GM23338 (cell line): ENCODE data around the gene MECP2. TPM values are rescaled to one million over a fixed set of nuclear protein-coding genes. Genes with fewer than 3 reads are reported as not detected.

ENCODE experiments used
- ATAC-seq: fragments of 200-7000 bp; cut with Tn5 transposase; 3 replicates; pipeline ENCODE4 v1.9.1; 2020
- DNase-seq: peaks from one replicate; pipeline ENCODE4 v3.0.0-alpha.2; 2015; ENCODE audit warnings: low spot score
- H2AFZ ChIP-seq: fragments of 200-600 bp; sonication (generic); 2 replicates; pipeline ENCODE4 v1.8.0; 2016; ENCODE audit warnings: antibody characterized with exemption, mild to moderate bottlenecking, moderate library complexity
- H3F3A ChIP-seq: fragments of 200-600 bp; sonication (generic); replicated peaks from 2 replicates; pipeline ENCODE4 v1.8.0; 2017; ENCODE audit warnings: antibody characterized with exemption, mixed run types, low read depth
- H3K27ac ChIP-seq: fragments of 200-600 bp; sonication (generic); 2 replicates; pipeline ENCODE4 v1.6.1; 2016; ENCODE audit warnings: low read depth
- H3K27me3 ChIP-seq: fragments of 200-600 bp; sonication (generic); 2 replicates; pipeline ENCODE4 v1.8.0; 2016; ENCODE audit warnings: mild to moderate bottlenecking, mixed run types, moderate library complexity; ENCODE audit not compliant: insufficient read depth
- H3K36me3 ChIP-seq: fragments of 200-600 bp; sonication (generic); 2 replicates; pipeline ENCODE4 v1.8.0; 2016; ENCODE audit warnings: mild to moderate bottlenecking; ENCODE audit not compliant: insufficient read depth
- H3K4me1 ChIP-seq: fragments of 200-600 bp; sonication (generic); 2 replicates; pipeline ENCODE4 v1.8.0; 2016; ENCODE audit warnings: mild to moderate bottlenecking, moderate library complexity; ENCODE audit not compliant: insufficient read depth
- H3K4me2 ChIP-seq: fragments of 200-600 bp; sonication (generic); 2 replicates; pipeline ENCODE4 v1.7.1; 2017; ENCODE audit warnings: mixed run types
- H3K4me3 ChIP-seq: fragments of 200-600 bp; sonication (generic); 2 replicates; pipeline ENCODE4 v1.6.1; 2016; ENCODE audit warnings: mixed run types
- H3K79me2 ChIP-seq: fragments of 200-600 bp; sonication (generic); replicated peaks from 2 replicates; pipeline ENCODE4 v1.8.0; 2017; ENCODE audit warnings: mild to moderate bottlenecking; ENCODE audit not compliant: insufficient read depth
- H3K9me2 ChIP-seq: fragments of 200-600 bp; sonication (generic); 2 replicates; pipeline ENCODE4 v1.8.0; 2017; ENCODE audit not compliant: insufficient read depth
- H4K20me1 ChIP-seq: fragments of 200-600 bp; sonication (generic); replicated peaks from 2 replicates; pipeline ENCODE4 v1.8.0; 2017; ENCODE audit warnings: mild to moderate bottlenecking; ENCODE audit not compliant: insufficient read depth
- H3K27ac Mint-ChIP-seq: 2 replicates; pipeline ENCODE4 v1.8.0; 2020; ENCODE audit warnings: inconsistent platforms, mild to moderate bottlenecking, moderate library complexity, mixed read lengths
- H3K27me3 Mint-ChIP-seq: 3 replicates; pipeline ENCODE4 v1.8.0; 2022; ENCODE audit warnings: low read depth, mild to moderate bottlenecking, moderate library complexity, mixed read lengths, inconsistent platforms; ENCODE audit not compliant: insufficient read depth, poor library complexity
- H3K36me3 Mint-ChIP-seq: 3 replicates; pipeline ENCODE4 v1.8.0; 2021; ENCODE audit warnings: low read depth, mild to moderate bottlenecking, inconsistent platforms, moderate library complexity, mixed read lengths
- H3K4me1 Mint-ChIP-seq: 3 replicates; pipeline ENCODE4 v1.8.0; 2020; ENCODE audit warnings: mild to moderate bottlenecking, inconsistent platforms, mixed read lengths
- H3K4me3 Mint-ChIP-seq: 3 replicates; pipeline ENCODE4 v1.8.0; 2021; ENCODE audit warnings: moderate library complexity, mild to moderate bottlenecking, inconsistent platforms, mixed read lengths
- H3K9me3 Mint-ChIP-seq: 3 replicates; pipeline ENCODE4 v1.8.0; 2020; ENCODE audit warnings: moderate library complexity, mild to moderate bottlenecking, inconsistent platforms, mixed read lengths
- CREB1 ChIP-seq: fragments of 250-450 bp; sonication (Bioruptor Pico); IDR thresholded peaks from 2 replicates; pipeline ENCODE4 v1.5.0; 2020; ENCODE audit warnings: low read depth, mild to moderate bottlenecking, moderate library complexity
- EZH2phosphoT487 ChIP-seq: fragments of 200-600 bp; sonication (generic); IDR thresholded peaks from one replicate; pipeline ENCODE4 v1.8.1; 2018; ENCODE audit warnings: antibody characterized with exemption; ENCODE audit not compliant: unreplicated experiment
- NANOG ChIP-seq: IDR thresholded peaks from 2 replicates; pipeline ENCODE4 v1.6.1; 2016; ENCODE audit warnings: antibody characterized with exemption, borderline replicate concordance
- STAT1 ChIP-seq: IDR thresholded peaks from one replicate; pipeline ENCODE4 v1.6.1; 2016; ENCODE audit warnings: antibody characterized with exemption; ENCODE audit not compliant: unreplicated experiment
- ZNF114 ChIP-seq: fragments of 250-450 bp; sonication (Bioruptor Pico); IDR thresholded peaks from 2 replicates; pipeline ENCODE4 v1.5.0; 2020; ENCODE audit warnings: mild to moderate bottlenecking, moderate library complexity
- ZNF331 ChIP-seq: fragments of 250-450 bp; sonication (Bioruptor Pico); IDR thresholded peaks from 2 replicates; pipeline ENCODE4 v1.5.0; 2020; ENCODE audit warnings: low read depth, mild to moderate bottlenecking, moderate library complexity
- ZNF462 ChIP-seq: fragments of 250-450 bp; sonication (Bioruptor Pico); IDR thresholded peaks from 2 replicates; pipeline ENCODE4 v1.5.0; 2020; ENCODE audit warnings: mild to moderate bottlenecking, moderate library complexity
- polyA plus RNA-seq: library from polyadenylated mRNA; unstranded; fragments of >200 nt; fragmentation: Nextera tagmentation; extraction: Ambion mirVana; gene quantifications from 2 replicates; pipeline ENCODE4 v1.2.1, GENCODE V29; 2016
- total RNA-seq: library from RNA; depleted of rRNA; stranded (reverse); fragments of >200 nt; shearing (Covaris generic); gene quantifications from 2 replicates; pipeline ENCODE4 v1.2.3, GENCODE V29; 2014
- TF ChIP-seq, protein P1 (sequence below), 2 experiments: fragments of 200-600 bp in 1 of 2; sonication (generic) in 1 of 2; conservative IDR thresholded peaks; 2 replicates each; pipeline versions ENCODE4 v1.5.1 to v1.6.1; 2016 to 2017; ENCODE audit warnings: antibody characterized with exemption in 2 of 2, low read depth in 2 of 2, mild to moderate bottlenecking in 2 of 2, moderate library complexity in 1 of 2

Gene MECP2
- total and polyA plus RNA-seq, 2 experiments from 2014 or later = 27.7 to 32.7 TPM

DNA sequence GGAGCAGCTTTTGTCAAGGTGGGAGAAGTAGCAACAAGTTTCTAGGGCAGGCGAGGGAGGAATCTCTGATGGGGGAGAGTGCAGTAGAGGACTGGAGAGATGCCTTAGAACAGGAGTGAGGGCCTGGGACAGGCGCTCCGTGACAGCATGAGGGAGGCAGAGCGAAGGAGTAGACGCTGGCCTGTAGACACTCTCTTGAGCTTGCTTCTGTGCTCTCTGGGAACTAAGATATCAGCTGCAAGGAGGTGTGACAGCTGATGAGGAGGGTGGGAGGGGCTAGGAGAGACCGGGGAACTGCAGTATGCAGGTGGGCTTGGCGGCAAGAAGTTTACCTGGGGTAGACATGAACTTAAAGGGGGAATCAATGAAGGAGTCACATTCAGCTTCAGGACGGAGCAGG, 35.7 kb downstream of the MECP2 start (continued):
- TF ChIP-seq ZNF462 (CRISPR knock-in tag) (no peak), CREB1 (CRISPR knock-in tag) (no peak), EZH2phosphoT487 (no peak), ZNF114 (no peak), ZNF331 (CRISPR knock-in tag) (no peak), NANOG (no peak)

DNA sequence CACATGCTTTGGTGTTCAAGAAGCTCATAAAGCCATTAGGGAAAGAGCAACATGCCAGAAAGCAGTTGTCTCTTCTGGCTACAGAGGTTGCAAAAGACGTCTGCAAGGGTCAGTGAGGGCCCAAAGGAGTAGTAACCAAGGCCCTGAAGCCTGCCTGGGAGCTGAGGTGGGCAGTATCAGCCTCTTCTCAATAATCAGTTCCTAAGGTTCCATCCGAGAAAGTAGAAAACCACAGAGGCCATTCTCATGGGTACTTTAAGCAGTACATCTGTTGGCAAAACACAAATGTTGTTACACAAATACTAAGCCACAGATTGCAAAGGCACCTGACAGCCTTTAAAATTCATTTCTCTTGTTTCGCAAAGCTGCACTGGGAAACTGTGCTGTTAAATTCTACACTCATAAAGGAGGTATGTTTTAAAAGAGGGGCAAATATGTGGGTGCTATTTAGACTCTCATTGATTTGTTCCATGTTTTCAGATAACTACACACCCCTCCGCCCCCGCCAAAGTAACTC, 37.7 kb downstream of the MECP2 start:
- Histone ChIP-seq H3K36me3 (no peaks in the 10 kb centered on the region), H3K9me2 (no peaks in the 10 kb centered on the region), H3K4me2 (no peak overlapping the region), H3K27ac (no peak overlapping the region), H3K27me3 (no peaks in the 10 kb centered on the region), H3K4me3 (no peak overlapping the region), H4K20me1 (no peaks in the 10 kb centered on the region; the same call in 1 of the 2 replicates), H2AFZ (no peak overlapping the region), H3F3A (no peaks in the 10 kb centered on the region), H3K79me2 (peaks cover 77% of the 10 kb centered on the region), H3K4me1 (no peaks in the 10 kb centered on the region)
- TF ChIP-seq ZNF331 (CRISPR knock-in tag) = no peak
- TF ChIP-seq, protein P1, sequence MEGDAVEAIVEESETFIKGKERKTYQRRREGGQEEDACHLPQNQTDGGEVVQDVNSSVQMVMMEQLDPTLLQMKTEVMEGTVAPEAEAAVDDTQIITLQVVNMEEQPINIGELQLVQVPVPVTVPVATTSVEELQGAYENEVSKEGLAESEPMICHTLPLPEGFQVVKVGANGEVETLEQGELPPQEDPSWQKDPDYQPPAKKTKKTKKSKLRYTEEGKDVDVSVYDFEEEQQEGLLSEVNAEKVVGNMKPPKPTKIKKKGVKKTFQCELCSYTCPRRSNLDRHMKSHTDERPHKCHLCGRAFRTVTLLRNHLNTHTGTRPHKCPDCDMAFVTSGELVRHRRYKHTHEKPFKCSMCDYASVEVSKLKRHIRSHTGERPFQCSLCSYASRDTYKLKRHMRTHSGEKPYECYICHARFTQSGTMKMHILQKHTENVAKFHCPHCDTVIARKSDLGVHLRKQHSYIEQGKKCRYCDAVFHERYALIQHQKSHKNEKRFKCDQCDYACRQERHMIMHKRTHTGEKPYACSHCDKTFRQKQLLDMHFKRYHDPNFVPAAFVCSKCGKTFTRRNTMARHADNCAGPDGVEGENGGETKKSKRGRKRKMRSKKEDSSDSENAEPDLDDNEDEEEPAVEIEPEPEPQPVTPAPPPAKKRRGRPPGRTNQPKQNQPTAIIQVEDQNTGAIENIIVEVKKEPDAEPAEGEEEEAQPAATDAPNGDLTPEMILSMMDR (conservative IDR thresholded peaks at IDR 0.05; ENCODE audit: low read depth in 2 of 2) = no peak
- no peak for TF ChIP-seq ZNF462 (CRISPR knock-in tag)
- TF ChIP-seq STAT1 = no peak
- no peak for ATAC-seq
- peaks cover 14% of the 10 kb centered on the region for H3K36me3 Mint-ChIP-seq
- H3K27ac Mint-ChIP-seq = peak overlapping the region; percentile 78; the same call in 1 of the 2 replicates
- no peaks in the 10 kb centered on the region for H3K9me3 Mint-ChIP-seq
- no peak for DNase-seq
- peaks cover 25% of the 10 kb centered on the region for H3K4me1 Mint-ChIP-seq
- H3K4me3 Mint-ChIP-seq = no peak overlapping the region
- H3K27me3 Mint-ChIP-seq = no peaks in the 10 kb centered on the region
